GM18517 (cell line): ENCODE measurements around the gene INHBC.

Experiments used
- ATAC-seq: cut with Tn5 transposase; IDR thresholded peaks from one replicate; pipeline ENCODE4 v1.9.1; 2021; ENCODE audit warnings: mild to moderate bottlenecking, moderate library complexity; ENCODE audit not compliant: unreplicated experiment

Gene INHBC

DNA sequence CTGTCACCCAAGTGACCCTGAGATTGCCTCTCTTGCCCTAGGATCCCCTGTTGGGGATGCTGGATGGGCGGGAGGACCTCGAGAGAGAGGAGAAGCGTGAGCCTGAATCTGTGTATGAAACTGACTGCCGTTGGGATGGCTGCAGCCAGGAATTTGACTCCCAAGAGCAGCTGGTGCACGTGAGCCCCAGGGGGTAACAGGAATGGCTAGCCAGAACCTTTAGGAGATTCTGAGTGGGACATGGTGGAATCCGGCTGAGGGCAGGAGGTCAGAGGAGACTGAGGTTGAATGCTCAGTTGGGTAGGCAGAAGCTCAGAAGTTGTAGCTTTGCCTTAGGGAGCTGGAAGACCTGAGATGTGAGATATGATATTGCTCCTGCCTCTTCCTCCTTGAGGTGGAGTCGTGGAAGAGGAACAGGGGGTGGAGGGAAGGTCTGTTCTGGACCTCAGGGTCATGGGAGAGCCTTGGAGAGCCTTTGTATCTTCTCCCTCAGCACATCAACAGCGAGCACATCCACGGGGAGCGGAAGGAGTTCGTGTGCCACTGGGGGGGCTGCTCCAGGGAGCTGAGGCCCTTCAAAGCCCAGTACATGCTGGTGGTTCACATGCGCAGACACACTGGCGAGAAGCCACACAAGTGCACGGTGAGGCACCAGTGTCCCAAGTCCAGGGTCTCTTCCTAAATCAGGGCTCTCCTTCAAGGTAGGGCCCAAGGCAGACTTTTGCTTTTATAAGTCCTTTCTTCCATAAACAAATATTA, 31.3 kb downstream of the INHBC start:
- ATAC-seq: no peak

DNA sequence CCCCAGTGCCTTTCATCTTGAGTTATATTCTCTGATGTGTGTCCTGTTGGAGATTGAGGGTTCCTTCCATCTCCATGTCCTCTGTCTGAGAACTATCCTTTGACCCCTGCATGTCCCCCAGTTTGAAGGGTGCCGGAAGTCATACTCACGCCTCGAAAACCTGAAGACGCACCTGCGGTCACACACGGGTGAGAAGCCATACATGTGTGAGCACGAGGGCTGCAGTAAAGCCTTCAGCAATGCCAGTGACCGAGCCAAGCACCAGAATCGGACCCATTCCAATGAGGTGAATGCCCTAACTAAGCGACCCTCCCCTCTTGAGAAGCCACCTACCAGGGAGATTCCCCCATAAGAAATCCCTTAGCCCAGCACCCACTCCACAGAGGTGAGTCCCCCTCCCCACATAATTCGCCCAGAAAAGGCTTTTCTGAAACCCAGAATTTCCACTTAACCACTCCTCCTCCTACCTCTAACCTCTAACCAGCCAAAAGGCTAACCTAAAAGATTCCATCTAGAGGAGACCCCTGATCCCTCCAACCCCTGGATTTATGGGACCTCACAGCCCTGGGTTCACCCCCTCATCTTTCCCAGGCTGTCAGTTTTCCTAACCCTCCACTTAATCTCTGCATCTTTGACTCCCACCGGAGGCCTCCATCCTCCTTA, 32.8 kb downstream of the INHBC start:
- no peak for ATAC-seq

DNA sequence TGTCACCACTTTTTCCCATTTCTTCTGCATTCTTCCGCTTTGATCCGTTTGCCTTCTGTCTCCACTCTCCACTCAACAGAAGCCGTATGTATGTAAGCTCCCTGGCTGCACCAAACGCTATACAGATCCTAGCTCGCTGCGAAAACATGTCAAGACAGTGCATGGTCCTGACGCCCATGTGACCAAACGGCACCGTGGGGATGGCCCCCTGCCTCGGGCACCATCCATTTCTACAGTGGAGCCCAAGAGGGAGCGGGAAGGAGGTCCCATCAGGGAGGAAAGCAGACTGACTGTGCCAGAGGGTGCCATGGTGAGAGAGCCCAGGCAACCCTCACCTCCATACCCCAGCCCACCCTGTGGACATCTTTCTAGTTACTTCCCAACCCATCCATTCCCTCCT, 33.3 kb downstream of the INHBC start:
- ATAC-seq: no peak

- no peak for ATAC-seq
Measured at GRCh38 chr12:57469296-57470164, 34.9 kb downstream of the INHBC start.

DNA sequence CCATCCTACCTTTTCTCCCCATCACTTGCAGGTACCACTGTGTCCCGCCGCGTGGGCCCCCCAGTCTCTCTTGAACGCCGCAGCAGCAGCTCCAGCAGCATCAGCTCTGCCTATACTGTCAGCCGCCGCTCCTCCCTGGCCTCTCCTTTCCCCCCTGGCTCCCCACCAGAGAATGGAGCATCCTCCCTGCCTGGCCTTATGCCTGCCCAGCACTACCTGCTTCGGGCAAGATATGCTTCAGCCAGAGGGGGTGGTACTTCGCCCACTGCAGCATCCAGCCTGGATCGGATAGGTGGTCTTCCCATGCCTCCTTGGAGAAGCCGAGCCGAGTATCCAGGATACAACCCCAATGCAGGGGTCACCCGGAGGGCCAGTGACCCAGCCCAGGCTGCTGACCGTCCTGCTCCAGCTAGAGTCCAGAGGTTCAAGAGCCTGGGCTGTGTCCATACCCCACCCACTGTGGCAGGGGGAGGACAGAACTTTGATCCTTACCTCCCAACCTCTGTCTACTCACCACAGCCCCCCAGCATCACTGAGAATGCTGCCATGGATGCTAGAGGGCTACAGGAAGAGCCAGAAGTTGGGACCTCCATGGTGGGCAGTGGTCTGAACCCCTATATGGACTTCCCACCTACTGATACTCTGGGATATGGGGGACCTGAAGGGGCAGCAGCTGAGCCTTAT, 35.8 kb downstream of the INHBC start:
- ATAC-seq: no peak

- no peak for ATAC-seq
Measured at GRCh38 chr12:57470970-57471656, 36.5 kb downstream of the INHBC start.

DNA sequence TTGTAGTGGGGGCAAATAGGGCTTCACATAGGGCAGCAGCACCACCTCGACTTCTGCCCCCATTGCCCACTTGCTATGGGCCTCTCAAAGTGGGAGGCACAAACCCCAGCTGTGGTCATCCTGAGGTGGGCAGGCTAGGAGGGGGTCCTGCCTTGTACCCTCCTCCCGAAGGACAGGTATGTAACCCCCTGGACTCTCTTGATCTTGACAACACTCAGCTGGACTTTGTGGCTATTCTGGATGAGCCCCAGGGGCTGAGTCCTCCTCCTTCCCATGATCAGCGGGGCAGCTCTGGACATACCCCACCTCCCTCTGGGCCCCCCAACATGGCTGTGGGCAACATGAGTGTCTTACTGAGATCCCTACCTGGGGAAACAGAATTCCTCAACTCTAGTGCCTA, 37.1 kb downstream of the INHBC start:
- no peak for ATAC-seq

DNA sequence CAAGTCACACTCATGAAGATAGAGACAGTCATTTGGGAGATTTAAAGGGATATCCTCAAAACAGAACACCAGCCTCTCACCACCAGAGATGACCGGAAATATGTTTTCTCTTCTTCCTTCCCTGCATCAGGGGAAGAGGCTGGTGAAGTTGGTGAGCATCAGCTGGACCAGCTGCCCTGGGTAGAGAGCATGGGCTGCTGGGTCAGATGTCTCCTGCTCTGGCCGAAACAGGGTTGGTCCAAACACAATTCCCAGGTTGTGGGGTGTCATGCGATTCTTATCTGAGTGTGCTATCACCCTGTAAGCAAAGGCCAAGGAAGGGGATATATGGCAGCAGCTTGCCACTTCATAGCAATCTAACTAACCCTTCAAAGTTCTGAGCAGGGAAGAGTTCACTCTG, 37.8 kb downstream of the INHBC start:
- ATAC-seq: no peak

GRCh38 chr12:57473392-57473791, 38.8 kb downstream of the INHBC start:
- ATAC-seq: no peak

DNA sequence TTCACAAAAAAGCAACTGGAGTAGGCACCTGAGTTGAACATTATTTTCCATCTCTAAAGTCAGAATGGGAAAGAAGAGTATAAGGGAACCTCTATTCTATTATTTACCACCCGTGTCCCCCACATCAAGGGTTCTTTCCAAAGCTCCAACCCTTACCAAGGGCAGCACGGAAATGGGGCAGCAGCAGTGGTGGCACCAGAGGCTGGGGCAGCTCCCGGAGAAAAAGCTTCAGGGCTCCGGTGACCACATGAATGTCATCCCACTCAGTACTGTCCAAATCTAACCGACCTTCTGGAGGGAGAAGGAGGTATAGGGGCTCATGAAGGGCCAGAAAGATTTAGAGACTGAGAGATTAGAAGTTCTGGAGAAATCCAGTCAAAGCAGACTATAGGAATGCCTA, 39.3 kb downstream of the INHBC start:
- ATAC-seq: no peak

- no peak for ATAC-seq
Measured at GRCh38 chr12:57474430-57474829, 39.8 kb downstream of the INHBC start.

DNA sequence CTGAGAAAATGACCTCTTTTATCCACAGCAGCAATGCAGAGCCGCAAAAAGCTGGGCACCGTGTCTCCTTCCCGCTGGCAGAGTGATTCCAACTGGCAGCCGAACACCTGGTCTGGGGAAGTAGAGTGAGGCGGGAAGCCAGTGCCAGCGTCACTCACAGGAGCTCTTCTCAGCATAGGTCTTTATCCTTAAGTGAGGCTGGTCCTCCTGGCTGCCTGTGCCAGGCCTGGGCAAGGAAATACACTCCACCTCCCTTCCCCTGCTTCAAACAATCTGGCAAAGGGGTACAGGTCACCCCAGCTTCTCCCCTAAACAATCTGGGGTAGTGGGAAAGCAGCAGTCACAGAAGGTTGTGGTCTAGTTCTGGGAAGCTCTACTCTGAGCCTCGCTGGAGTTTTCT, 40.3 kb downstream of the INHBC start:
- ATAC-seq: no peak

GRCh38 chr12:57475271-57476161, 40.9 kb downstream of the INHBC start:
- ATAC-seq: no peak

GRCh38 chr12:57476162-57476992, 41.8 kb downstream of the INHBC start:
- ATAC-seq: peak; percentile 47

DNA sequence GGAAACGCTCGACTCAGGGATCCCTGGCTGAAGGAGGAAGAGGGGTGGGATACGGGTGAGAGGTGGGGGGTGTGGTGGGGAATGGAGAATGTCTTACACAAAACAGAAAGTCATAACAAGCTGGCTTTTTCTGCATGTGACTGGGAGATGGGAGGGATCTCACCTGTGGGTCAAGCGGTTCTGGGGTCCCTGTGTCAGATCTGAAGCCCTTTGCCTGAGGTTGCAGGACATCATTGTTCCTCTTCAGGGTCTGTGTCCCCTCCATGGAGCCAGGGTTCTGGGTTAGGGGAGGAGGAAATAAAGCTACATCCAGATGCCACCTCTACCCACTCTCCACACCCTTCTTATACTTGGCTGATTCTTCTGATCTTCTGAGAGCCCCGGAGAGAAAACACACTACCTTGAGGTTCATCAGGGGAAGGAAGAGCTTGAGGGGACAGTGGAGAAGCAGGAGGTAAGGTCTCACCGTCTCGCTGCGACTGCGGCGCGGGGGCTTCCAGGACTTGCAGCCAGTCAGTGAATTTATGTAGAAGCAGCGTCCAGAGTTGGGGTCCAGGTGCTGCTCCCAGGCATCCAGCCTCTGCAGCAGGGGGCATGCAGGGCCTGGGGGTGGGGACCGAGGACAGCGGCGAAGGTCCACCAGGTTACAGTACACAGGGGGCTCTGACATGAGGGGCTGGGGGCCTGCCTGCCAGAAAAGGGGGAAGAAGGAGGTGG, 42.6 kb downstream of the INHBC start:
- ATAC-seq: no peak

- peak; percentile 42 for ATAC-seq
Measured at GRCh38 chr12:57477710-57478681, 43.4 kb downstream of the INHBC start.

DNA sequence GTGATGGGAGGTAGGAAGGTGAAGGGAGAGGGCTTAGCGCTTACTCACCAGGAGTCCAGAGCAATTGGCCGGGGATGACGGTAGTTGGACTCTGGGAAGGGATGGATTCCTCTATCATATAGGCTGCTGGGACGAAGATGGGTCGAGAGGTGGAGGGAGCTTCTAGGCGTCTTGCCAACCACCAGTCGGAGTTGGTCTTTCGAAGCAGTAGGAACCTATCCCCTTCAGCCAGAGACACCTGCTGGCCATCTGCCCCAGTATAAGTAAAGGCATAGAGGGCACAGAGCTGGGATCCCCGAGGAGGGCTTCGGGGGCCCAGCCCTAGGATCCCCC, 44.4 kb downstream of the INHBC start:
- no peak for ATAC-seq
